HEK293 (cell line): Measurements from ENCODE around the gene ETV3.

Experiments used
- CTCF ChIA-PET: fragments of 350-600 bp; formaldehyde crosslinking; extraction: SDS; loops from one replicate; lab custom pipeline; 2021; ENCODE audit warnings: antibody characterized with exemption; lab: Yijun Ruan, JAX
- POLR2A ChIA-PET: fragments of 300-600 bp; formaldehyde crosslinking; extraction: SDS; loops from one replicate; lab custom pipeline; 2020; ENCODE audit warnings: antibody characterized with exemption, inconsistent platforms; lab: Yijun Ruan, JAX
- H3K27ac ChIP-seq: fragments of 200-500 bp; sonication (Bioruptor generic); 2 replicates; pipeline ENCODE4 v1.5.1; 2014; ENCODE audit warnings: low read depth, low read length, control low read depth, inconsistent platforms; ENCODE audit errors: extremely low read depth
- H3K36me3 ChIP-seq, 2 experiments: fragments of 200-500 bp in 1 of 2; sonication (Bioruptor generic) in 1 of 2; 1 replicate in 1 of 2; 2 replicates in 1 of 2; pipeline ENCODE4 v1.5.1; 2014 to 2017; ENCODE audit warnings: inconsistent platforms in 2 of 2, low read length in 2 of 2; ENCODE audit not compliant: control insufficient read depth in 2 of 2, insufficient read depth in 1 of 2
- H3K4me1 ChIP-seq: fragments of 200-500 bp; sonication (Bioruptor generic); 2 replicates; pipeline ENCODE4 v1.5.1; 2014; ENCODE audit warnings: mild to moderate bottlenecking, low read length, inconsistent platforms; ENCODE audit not compliant: control insufficient read depth, insufficient read depth
- H3K4me3 ChIP-seq: 2 replicates; pipeline ENCODE4 v1.5.1; 2011; ENCODE audit warnings: low read depth, mild to moderate bottlenecking, control low read depth, low read length, moderate library complexity
- H3K9me3 ChIP-seq: fragments of 200-500 bp; sonication (Bioruptor generic); 2 replicates; pipeline ENCODE4 v1.5.1; 2014; ENCODE audit warnings: low read depth, low read length, inconsistent platforms; ENCODE audit not compliant: control insufficient read depth, insufficient read depth
- FEZF1 ChIP-seq: fragments of 450-650 bp; formaldehyde crosslinking; IDR thresholded peaks from 2 replicates; pipeline ENCODE4 v1.5.1; 2016; ENCODE audit warnings: missing biosample characterization, missing genetic modification characterization
- PBX3 ChIP-seq: sonication (generic); formaldehyde crosslinking; IDR thresholded peaks from 2 replicates; pipeline ENCODE4 v1.8.1; 2022; ENCODE audit warnings: mild to moderate bottlenecking, moderate library complexity, missing genetic modification reagents
- RBAK ChIP-seq: fragments of 450-650 bp; formaldehyde crosslinking; IDR thresholded peaks from 2 replicates; pipeline ENCODE4 v1.5.1; 2016; ENCODE audit warnings: missing biosample characterization, missing genetic modification characterization
- SP7 ChIP-seq: fragments of 450-650 bp; formaldehyde crosslinking; IDR thresholded peaks from 2 replicates; pipeline ENCODE4 v1.5.1; 2016; ENCODE audit warnings: missing biosample characterization, missing genetic modification characterization
- ZBTB17 ChIP-seq: fragments of 450-650 bp; formaldehyde crosslinking; IDR thresholded peaks from 2 replicates; pipeline ENCODE4 v1.5.1; 2016; ENCODE audit warnings: missing biosample characterization, missing genetic modification characterization
- ZBTB20 ChIP-seq: fragments of 450-650 bp; formaldehyde crosslinking; IDR thresholded peaks from 2 replicates; pipeline ENCODE4 v1.5.1; 2016; ENCODE audit warnings: missing biosample characterization, missing genetic modification characterization
- ZBTB7A ChIP-seq: fragments of 450-650 bp; formaldehyde crosslinking; IDR thresholded peaks from 2 replicates; pipeline ENCODE4 v1.5.1; 2016; ENCODE audit warnings: low read depth, missing biosample characterization, missing genetic modification characterization
- ZFP3 ChIP-seq: fragments of 450-650 bp; formaldehyde crosslinking; IDR thresholded peaks from 2 replicates; pipeline ENCODE4 v1.5.1; 2016; ENCODE audit warnings: low read depth, missing biosample characterization, missing genetic modification characterization
- ZNF114 ChIP-seq: fragments of 450-650 bp; formaldehyde crosslinking; IDR thresholded peaks from 2 replicates; pipeline ENCODE4 v1.5.0; 2017; ENCODE audit warnings: missing biosample characterization, missing genetic modification characterization
- ZNF148 ChIP-seq: fragments of 450-650 bp; formaldehyde crosslinking; IDR thresholded peaks from 2 replicates; pipeline ENCODE4 v1.5.0; 2017; ENCODE audit warnings: missing biosample characterization, missing genetic modification characterization, borderline replicate concordance
- ZNF202 ChIP-seq: fragments of 450-650 bp; formaldehyde crosslinking; IDR thresholded peaks from 2 replicates; pipeline ENCODE4 v1.5.1; 2016; ENCODE audit warnings: missing biosample characterization, missing genetic modification characterization, borderline replicate concordance
- ZNF221 ChIP-seq: fragments of 450-650 bp; formaldehyde crosslinking; IDR thresholded peaks from 2 replicates; pipeline ENCODE4 v1.5.1; 2017; ENCODE audit warnings: missing biosample characterization, missing genetic modification characterization, borderline replicate concordance
- ZNF223 ChIP-seq: fragments of 450-650 bp; formaldehyde crosslinking; IDR thresholded peaks from 2 replicates; pipeline ENCODE4 v1.5.1; 2016; ENCODE audit warnings: missing biosample characterization, missing genetic modification characterization
- ZNF292 ChIP-seq: fragments of 450-650 bp; formaldehyde crosslinking; IDR thresholded peaks from 2 replicates; pipeline ENCODE4 v1.5.1; 2016; ENCODE audit warnings: low read depth, missing biosample characterization, missing genetic modification characterization, borderline replicate concordance
- ZNF341 ChIP-seq: fragments of 450-650 bp; formaldehyde crosslinking; IDR thresholded peaks from 2 replicates; pipeline ENCODE4; 2016; ENCODE audit warnings: low read depth, missing biosample characterization, missing genetic modification characterization
- ZNF426 ChIP-seq: fragments of 450-650 bp; formaldehyde crosslinking; IDR thresholded peaks from 2 replicates; pipeline ENCODE4 v1.5.1; 2017; ENCODE audit warnings: missing biosample characterization, missing genetic modification characterization, mild to moderate bottlenecking, inconsistent platforms, moderate library complexity
- ZNF555 ChIP-seq: fragments of 450-650 bp; formaldehyde crosslinking; conservative IDR thresholded peaks from 2 replicates; pipeline ENCODE4 v1.5.1; 2017; ENCODE audit warnings: missing biosample characterization, mild to moderate bottlenecking, missing genetic modification characterization, inconsistent platforms
- ZNF600 ChIP-seq: fragments of 450-650 bp; formaldehyde crosslinking; IDR thresholded peaks from 2 replicates; pipeline ENCODE4 v1.5.1; 2016; ENCODE audit warnings: missing biosample characterization, missing genetic modification characterization
- ZNF610 ChIP-seq: fragments of 450-650 bp; formaldehyde crosslinking; IDR thresholded peaks from 2 replicates; pipeline ENCODE4 v1.5.1; 2016; ENCODE audit warnings: missing biosample characterization, missing genetic modification characterization, borderline replicate concordance
- ZNF660 ChIP-seq: fragments of 450-650 bp; IDR thresholded peaks from 2 replicates; pipeline ENCODE4 v1.5.1; 2018; ENCODE audit warnings: missing biosample characterization, mild to moderate bottlenecking, missing genetic modification characterization
- ZNF677 ChIP-seq: fragments of 450-650 bp; IDR thresholded peaks from 2 replicates; pipeline ENCODE4 v1.5.0; 2018; ENCODE audit warnings: missing biosample characterization, mild to moderate bottlenecking, missing genetic modification characterization, moderate library complexity
- ZNF692 ChIP-seq: fragments of 450-650 bp; formaldehyde crosslinking; IDR thresholded peaks from 2 replicates; pipeline ENCODE4 v1.5.1; 2016; ENCODE audit warnings: missing biosample characterization, missing genetic modification characterization
- ZNF76 ChIP-seq: fragments of 450-650 bp; formaldehyde crosslinking; IDR thresholded peaks from 2 replicates; pipeline ENCODE4; 2016; ENCODE audit warnings: low read depth, missing biosample characterization, missing genetic modification characterization, borderline replicate concordance
- ZNF837 ChIP-seq: fragments of 450-650 bp; formaldehyde crosslinking; IDR thresholded peaks from 2 replicates; pipeline ENCODE4 v1.5.1; 2016; ENCODE audit warnings: missing biosample characterization, missing genetic modification characterization
- TF ChIP-seq, protein P1 (sequence below): fragments of 450-650 bp; formaldehyde crosslinking; IDR thresholded peaks from 2 replicates; pipeline ENCODE4 v1.5.1; 2017; ENCODE audit warnings: missing biosample characterization, missing genetic modification characterization
- TF ChIP-seq, protein P2 (sequence below): fragments of 450-650 bp; formaldehyde crosslinking; conservative IDR thresholded peaks from 2 replicates; pipeline ENCODE4 v1.5.1; 2016; ENCODE audit warnings: low read depth, missing biosample characterization, missing genetic modification characterization

The ETV3 gene

DNA sequence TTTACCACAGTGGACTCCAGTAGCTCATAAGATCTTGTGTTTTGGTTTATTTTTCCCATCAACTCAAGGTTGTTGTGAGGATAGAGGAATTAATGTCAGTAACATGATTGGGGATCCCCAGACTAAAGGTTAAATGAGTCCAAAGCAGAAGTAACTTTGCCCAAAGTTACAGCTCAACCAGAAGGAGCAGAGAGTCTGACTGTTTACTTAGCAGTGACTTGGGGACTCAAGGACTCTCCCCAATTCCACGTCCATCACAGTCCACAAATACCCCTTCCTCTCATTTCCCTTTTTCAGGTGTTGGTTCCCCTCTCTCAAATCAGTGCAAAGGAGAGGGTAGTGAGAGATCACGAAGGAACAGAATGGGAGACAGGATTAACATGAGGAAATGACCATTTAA lies 4.0 kb upstream of the ETV3 start:
- CTCF ChIA-PET: interaction anchor here (1.0 to 4.9 kb wide), 2 partner anchors 14 to 51 kb away, joined by 3 to 50 read pairs; no protein-coding TSS in a partner anchor
- no peaks in the 10 kb centered on the region for H3K36me3 ChIP-seq
- H3K27ac ChIP-seq: no peak overlapping the region
- POLR2A ChIA-PET: no interaction called here
- no peaks in the 10 kb centered on the region for H3K9me3 ChIP-seq
- H3K4me1 ChIP-seq: no peaks in the 10 kb centered on the region
- no peak overlapping the region for H3K4me3 ChIP-seq
- no peak for TF ChIP-seq ZNF292
- TF ChIP-seq ZBTB20: no peak
- TF ChIP-seq ZBTB17 (tag by site-specific recombination): no peak
- TF ChIP-seq, protein P1, sequence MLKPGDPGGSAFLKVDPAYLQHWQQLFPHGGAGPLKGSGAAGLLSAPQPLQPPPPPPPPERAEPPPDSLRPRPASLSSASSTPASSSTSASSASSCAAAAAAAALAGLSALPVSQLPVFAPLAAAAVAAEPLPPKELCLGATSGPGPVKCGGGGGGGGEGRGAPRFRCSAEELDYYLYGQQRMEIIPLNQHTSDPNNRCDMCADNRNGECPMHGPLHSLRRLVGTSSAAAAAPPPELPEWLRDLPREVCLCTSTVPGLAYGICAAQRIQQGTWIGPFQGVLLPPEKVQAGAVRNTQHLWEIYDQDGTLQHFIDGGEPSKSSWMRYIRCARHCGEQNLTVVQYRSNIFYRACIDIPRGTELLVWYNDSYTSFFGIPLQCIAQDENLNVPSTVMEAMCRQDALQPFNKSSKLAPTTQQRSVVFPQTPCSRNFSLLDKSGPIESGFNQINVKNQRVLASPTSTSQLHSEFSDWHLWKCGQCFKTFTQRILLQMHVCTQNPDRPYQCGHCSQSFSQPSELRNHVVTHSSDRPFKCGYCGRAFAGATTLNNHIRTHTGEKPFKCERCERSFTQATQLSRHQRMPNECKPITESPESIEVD (tag by site-specific recombination): no peak
- TF ChIP-seq ZNF600 (tag by site-specific recombination): no peak
- no peak for TF ChIP-seq RBAK (tag by site-specific recombination)
- no peak for TF ChIP-seq ZNF114 (tag by site-specific recombination)
- no peak for TF ChIP-seq ZNF202
- TF ChIP-seq ZFP3 (tag by site-specific recombination): no peak
- no peak for TF ChIP-seq ZNF341 (tag by site-specific recombination)
- no peak for TF ChIP-seq ZNF76 (tag by site-specific recombination)
- no peak for TF ChIP-seq ZBTB7A (tag by site-specific recombination)
- no peak for TF ChIP-seq ZNF610 (tag by site-specific recombination)
- TF ChIP-seq ZNF837 (tag by site-specific recombination): no peak
- no peak for TF ChIP-seq ZNF426 (tag by site-specific recombination)
- TF ChIP-seq ZNF148 (tag by site-specific recombination): no peak
- no peak for TF ChIP-seq ZNF660 (tag by site-specific recombination)
- TF ChIP-seq ZNF677: no peak

DNA sequence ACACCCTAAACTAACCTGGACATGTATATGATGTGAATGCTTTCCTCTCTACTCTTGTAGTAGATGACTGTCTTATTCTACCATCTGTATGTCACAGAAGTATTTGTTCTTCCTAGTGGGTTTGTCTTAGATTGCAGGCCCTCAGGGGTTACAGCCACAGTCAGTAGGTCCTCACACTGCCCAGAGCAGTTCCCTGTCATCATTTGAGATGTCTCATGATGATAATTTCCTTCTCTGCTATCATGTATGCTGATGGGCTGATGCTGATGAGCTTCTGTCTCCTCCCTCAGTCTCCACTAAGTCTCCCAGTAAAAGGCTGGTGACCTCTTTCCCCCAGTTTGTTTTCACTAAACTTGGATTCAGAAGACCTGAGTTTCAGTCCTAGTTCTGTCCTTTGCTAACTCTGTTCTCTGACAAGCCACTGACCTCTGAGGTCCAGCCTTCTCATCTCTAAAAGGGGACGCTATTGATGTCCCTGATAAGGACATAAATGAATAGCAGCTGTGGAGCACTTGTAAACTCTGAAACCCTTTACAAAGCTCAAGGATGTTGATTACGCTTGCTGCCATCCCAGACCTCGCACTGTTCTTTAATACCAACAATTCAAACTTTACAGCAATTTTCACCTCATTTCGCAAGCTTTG lies 3.1 kb upstream of the ETV3 start:
- Histone ChIP-seq H3K4me3 (no peak overlapping the region), H3K27ac (no peak overlapping the region), H3K9me3 (no peaks in the 10 kb centered on the region), H3K4me1 (peaks cover 5% of the 10 kb centered on the region), H3K36me3 (no peaks in the 10 kb centered on the region)
- TF ChIP-seq ZNF677: no peak
- no peak for TF ChIP-seq SP7
- no peak for TF ChIP-seq ZNF660 (tag by site-specific recombination)
- no peak for TF ChIP-seq ZNF692 (tag by site-specific recombination)
- TF ChIP-seq PBX3: no peak
- no peak for TF ChIP-seq FEZF1
- no peak for TF ChIP-seq ZNF555
- TF ChIP-seq ZNF223 (tag by site-specific recombination): no peak
- TF ChIP-seq, protein P2, sequence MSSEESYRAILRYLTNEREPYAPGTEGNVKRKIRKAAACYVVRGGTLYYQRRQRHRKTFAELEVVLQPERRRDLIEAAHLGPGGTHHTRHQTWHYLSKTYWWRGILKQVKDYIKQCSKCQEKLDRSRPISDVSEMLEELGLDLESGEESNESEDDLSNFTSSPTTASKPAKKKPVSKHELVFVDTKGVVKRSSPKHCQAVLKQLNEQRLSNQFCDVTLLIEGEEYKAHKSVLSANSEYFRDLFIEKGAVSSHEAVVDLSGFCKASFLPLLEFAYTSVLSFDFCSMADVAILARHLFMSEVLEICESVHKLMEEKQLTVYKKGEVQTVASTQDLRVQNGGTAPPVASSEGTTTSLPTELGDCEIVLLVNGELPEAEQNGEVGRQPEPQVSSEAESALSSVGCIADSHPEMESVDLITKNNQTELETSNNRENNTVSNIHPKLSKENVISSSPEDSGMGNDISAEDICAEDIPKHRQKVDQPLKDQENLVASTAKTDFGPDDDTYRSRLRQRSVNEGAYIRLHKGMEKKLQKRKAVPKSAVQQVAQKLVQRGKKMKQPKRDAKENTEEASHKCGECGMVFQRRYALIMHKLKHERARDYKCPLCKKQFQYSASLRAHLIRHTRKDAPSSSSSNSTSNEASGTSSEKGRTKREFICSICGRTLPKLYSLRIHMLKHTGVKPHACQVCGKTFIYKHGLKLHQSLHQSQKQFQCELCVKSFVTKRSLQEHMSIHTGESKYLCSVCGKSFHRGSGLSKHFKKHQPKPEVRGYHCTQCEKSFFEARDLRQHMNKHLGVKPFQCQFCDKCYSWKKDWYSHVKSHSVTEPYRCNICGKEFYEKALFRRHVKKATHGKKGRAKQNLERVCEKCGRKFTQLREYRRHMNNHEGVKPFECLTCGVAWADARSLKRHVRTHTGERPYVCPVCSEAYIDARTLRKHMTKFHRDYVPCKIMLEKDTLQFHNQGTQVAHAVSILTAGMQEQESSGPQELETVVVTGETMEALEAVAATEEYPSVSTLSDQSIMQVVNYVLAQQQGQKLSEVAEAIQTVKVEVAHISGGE (tag by site-specific recombination): no peak
- no peak for TF ChIP-seq ZNF221
- CTCF ChIA-PET: interaction anchor here (0.6 to 4.9 kb wide), 4 partner anchors 14 to 99 kb away, joined by 3 to 50 read pairs (median 4); no protein-coding TSS in a partner anchor
- POLR2A ChIA-PET: no interaction called here
